ENCODE measurements around the gene ZNF367.

ZNF367 gene

GRCh38 chr9:96340707-96341106 is 77.5 kb downstream of the ZNF367 start:
- in situ Hi-C loops (cut with HindIII; ENCODE audit: low pct_ligation_motif_present, low pct_unique_long_range_greater_than_20kb, low sequenced_read_pairs): no loop called here
- no peak for DNase-seq

GRCh38 chr9:96338299-96338698 is 79.9 kb downstream of the ZNF367 start:
- in situ Hi-C loops (cut with HindIII; ENCODE audit: low pct_ligation_motif_present, low pct_unique_long_range_greater_than_20kb, low sequenced_read_pairs): no loop called here
- no peak for DNase-seq
